Kidney (tissue), 14 donors: ENCODE results near the gene MEGF6. TPM values are rescaled to one million over a fixed set of nuclear protein-coding genes. Genes with fewer than 3 reads are reported as not detected.
A peak's percentile ranks its signal among the peaks of the same experiment; 100 is the strongest.

Experiments used
- DNase-seq, 5 donors: peaks; one replicate each; pipeline ENCODE4 v3.0.0-alpha.2; 2013 to 2020
- FAIRE-seq: peaks from 2 replicates; lab custom pipeline; 2012; peaks lifted over from hg19 to GRCh38; lab: Jason Lieb, UNC
- H3K27ac ChIP-seq, 2 donors: one replicate each; pipeline ENCODE4 v1.7.0; 2013; ENCODE audit warnings: low read depth in 2 of 2, low read length in 2 of 2, inconsistent platforms in 1 of 2
- H3K27me3 ChIP-seq: one replicate; pipeline ENCODE4 v1.7.1; 2013; ENCODE audit warnings: low read length, inconsistent platforms; ENCODE audit not compliant: control insufficient read depth, insufficient read depth
- H3K36me3 ChIP-seq, 3 donors: one replicate each; pipeline versions ENCODE4 v1.7.0 to v1.7.1; 2013; ENCODE audit warnings: low read length in 3 of 3, control low read depth in 1 of 3, inconsistent platforms in 1 of 3; ENCODE audit not compliant: insufficient read depth in 3 of 3, control insufficient read depth in 2 of 3
- H3K4me1 ChIP-seq, 3 donors: one replicate each; pipeline versions ENCODE4 v1.7.0 to v1.7.1; 2013; ENCODE audit warnings: low read length in 3 of 3, inconsistent platforms in 1 of 3, low read depth in 1 of 3; ENCODE audit not compliant: control insufficient read depth in 2 of 3, insufficient read depth in 2 of 3
- H3K4me3 ChIP-seq, 3 donors: one replicate each; pipeline versions ENCODE4 v1.7.0 to v1.8.1; 2013; ENCODE audit warnings: low read length in 3 of 3, control low read depth in 1 of 3, inconsistent platforms in 1 of 3
- H3K9ac ChIP-seq, 3 donors: one replicate each; pipeline versions ENCODE4 v1.7.0 to v1.7.1; 2013; ENCODE audit warnings: low read length in 3 of 3, control low read depth in 1 of 3, inconsistent platforms in 1 of 3
- H3K9me3 ChIP-seq, 3 donors: one replicate each; pipeline versions ENCODE4 v1.7.0 to v1.7.1; 2013; ENCODE audit warnings: low read length in 3 of 3, control low read depth in 1 of 3, inconsistent platforms in 1 of 3; ENCODE audit not compliant: control insufficient read depth in 2 of 3, insufficient read depth in 1 of 3
- CTCF ChIP-seq: IDR thresholded peaks from 3 replicates; pipeline ENCODE4 v1.5.1; 2012; ENCODE audit warnings: mild to moderate bottlenecking, moderate library complexity, borderline replicate concordance; ENCODE audit not compliant: insufficient read depth; ENCODE audit errors: extremely low read depth
- intact Hi-C: fragments of 100-400 bp; cut with DNase I; formaldehyde crosslinking; loops from one replicate; pipeline ENCODE4 v1.11.1; 2022
- polyA plus RNA-seq: library from polyadenylated mRNA; stranded (reverse); fragments of 350-450 nt; fragmentation: Illumina TruSeq; extraction: RNeasy Lipid Tissue Mini Kit (QIAGEN cat#74804); gene quantifications from one replicate; pipeline ENCODE4 v1.2.3, GENCODE V29; 2014; ENCODE audit warnings: low read depth, low replicate concordance; ENCODE audit not compliant: insufficient read depth
- total RNA-seq: library from RNA; stranded (reverse); fragmentation: NEBNext Ultra II Directional; extraction: Animal tissue kit (Norgen Biotek cat#: 25700); gene quantifications from one replicate; pipeline ENCODE4 v1.2.1, GENCODE V29; 2021
- donor health status: control.
- donor health status: control.
- donor health status: control.
- donor health status: control.
- donor health status: control.
- donor health status: DM: yes; HTN: yes; CAD: no.
- donor health status: Normal renal cell carcinoma (clear cell type).

MEGF6 gene
- total and polyA plus RNA-seq, 2 donors from 2014 or later, result 2.8 to 10.9 TPM

- H3K27me3 ChIP-seq, result no peaks in the 10 kb centered on the region
- TF ChIP-seq CTCF, result no peak
- H3K27ac ChIP-seq, result peak overlapping the region in 1 of 2 donors; percentile 28
- FAIRE-seq (no peak), DNase-seq (peak in 2 of 5 donors; percentile 42 to 68)
- intact Hi-C loops, result no loop called here
- H3K9me3 ChIP-seq, result no peaks in the 10 kb centered on the region
- no peak overlapping the region for H3K9ac ChIP-seq
- H3K36me3 ChIP-seq, result peaks cover 0 to 3% (median 0%) of the 10 kb centered on the region in 3 donors
- no peak overlapping the region for H3K4me3 ChIP-seq
- peaks cover 0 to 37% (median 31%) of the 10 kb centered on the region in 3 donors for H3K4me1 ChIP-seq
Measured at GRCh38 chr1:3461238-3461933, 149.9 kb downstream of the MEGF6 start.

GRCh38 chr1:3460672-3461131 is 150.6 kb downstream of the MEGF6 start:
- peaks cover 0 to 3% (median 0%) of the 10 kb centered on the region in 3 donors for H3K36me3 ChIP-seq
- FAIRE-seq (no peak), DNase-seq (peak; percentile 78 to 88 (median 82))
- intact Hi-C loops, result no loop called here
- H3K27ac ChIP-seq, result peak overlapping the region; percentile 51 to 74
- TF ChIP-seq CTCF, result no peak
- H3K9ac ChIP-seq, result no peak overlapping the region
- H3K4me1 ChIP-seq, result peaks cover 0 to 42% (median 31%) of the 10 kb centered on the region in 3 donors
- no peaks in the 10 kb centered on the region for H3K27me3 ChIP-seq
- H3K4me3 ChIP-seq, result no peak overlapping the region
- H3K9me3 ChIP-seq, result no peaks in the 10 kb centered on the region

GRCh38 chr1:3459940-3460671 is 151.2 kb downstream of the MEGF6 start:
- Histone ChIP-seq H3K36me3 (peaks cover 0 to 3% (median 0%) of the 10 kb centered on the region in 3 donors), H3K4me3 (no peak overlapping the region), H3K9me3 (no peaks in the 10 kb centered on the region), H3K9ac (no peak overlapping the region), H3K27ac (peak overlapping the region; percentile 51 to 74), H3K27me3 (no peaks in the 10 kb centered on the region), H3K4me1 (peaks cover 0 to 47% (median 31%) of the 10 kb centered on the region in 3 donors)
- TF ChIP-seq CTCF, result no peak
- intact Hi-C loops, result no loop called here
- DNase-seq, result peak; percentile 31 to 88 (median 53)
- FAIRE-seq, result no peak
